ENCODE data around the gene DNAJC25. TPM values are rescaled to one million over a fixed set of nuclear protein-coding genes. Genes with fewer than 3 reads are reported as not detected.

Gene DNAJC25
- total and polyA plus RNA-seq, 2 experiments from 2014 or later, result 8.4 to 8.9 TPM

DNA sequence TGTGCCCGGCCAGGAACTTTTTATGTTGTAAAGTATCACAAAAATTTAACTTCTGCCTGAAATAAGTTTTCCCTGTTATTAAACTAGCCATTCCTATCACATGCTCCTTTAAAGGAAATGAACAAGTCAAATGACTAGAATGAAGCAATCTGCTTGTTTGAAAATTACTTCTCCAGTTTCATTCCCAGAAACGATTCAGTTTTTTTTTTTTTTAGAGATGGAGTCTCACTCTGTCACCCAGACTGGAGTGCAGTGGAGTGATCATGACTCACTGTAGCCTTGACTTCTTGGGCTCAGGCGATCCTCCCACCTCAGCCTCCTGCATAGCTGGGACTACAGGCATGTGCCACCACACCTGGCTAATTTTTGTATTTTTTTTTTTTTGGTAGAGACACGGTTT lies 16.9 kb downstream of the DNAJC25 start:
- H3K4me1 Mint-ChIP-seq, result no peaks in the 10 kb centered on the region
- ATAC-seq (no peak), DNase-seq (ENCODE audit: low spot score) (no peak)
- Histone ChIP-seq H3F3A (replicated peaks; ENCODE audit: low read depth) (no peaks in the 10 kb centered on the region), H4K20me1 (replicated peaks; ENCODE audit: insufficient read depth) (no peaks in the 10 kb centered on the region), H3K9me2 (ENCODE audit: insufficient read depth) (no peaks in the 10 kb centered on the region), H3K4me2 (no peak overlapping the region), H3K36me3 (ENCODE audit: insufficient read depth) (peaks cover 5% of the 10 kb centered on the region), H3K79me2 (replicated peaks; ENCODE audit: insufficient read depth) (0 out of 2 replicates have a peak, but pooled peaks cover 8% of the 10 kb centered on the region), H3K27me3 (ENCODE audit: insufficient read depth) (no peaks in the 10 kb centered on the region), H2AFZ (no peak overlapping the region), H3K4me1 (ENCODE audit: insufficient read depth) (no peaks in the 10 kb centered on the region), H3K4me3 (no peak overlapping the region), H3K27ac (ENCODE audit: low read depth) (no peak overlapping the region)
- H3K9me3 Mint-ChIP-seq, result no peaks in the 10 kb centered on the region
- no peak overlapping the region for H3K27ac Mint-ChIP-seq
- peaks cover 2% of the 10 kb centered on the region for H3K27me3 Mint-ChIP-seq (ENCODE audit: insufficient read depth, low read depth, poor library complexity)
- peaks cover 34% of the 10 kb centered on the region; the same call in 2 of the 3 replicates for H3K36me3 Mint-ChIP-seq (ENCODE audit: low read depth)
- no peak overlapping the region for H3K4me3 Mint-ChIP-seq
- no peak for TF ChIP-seq EZH2 (IDR thresholded peaks at IDR 0.05; ENCODE audit: low read depth, unreplicated experiment)
- TF ChIP-seq ZNF114 (CRISPR knock-in tag; IDR thresholded peaks at IDR 0.05), result no peak
- TF ChIP-seq ZNF331 (CRISPR knock-in tag; IDR thresholded peaks at IDR 0.05; ENCODE audit: low read depth), result no peak
- TF ChIP-seq STAT1 (IDR thresholded peaks at IDR 0.05; ENCODE audit: unreplicated experiment), result no peak
- no peak for TF ChIP-seq ZNF462 (CRISPR knock-in tag; IDR thresholded peaks at IDR 0.05)
- TF ChIP-seq NANOG (IDR thresholded peaks at IDR 0.05; ENCODE audit: borderline replicate concordance), result no peak
- TF ChIP-seq EZH2phosphoT487 (IDR thresholded peaks at IDR 0.05; ENCODE audit: unreplicated experiment), result no peak
- TF ChIP-seq, protein P1, sequence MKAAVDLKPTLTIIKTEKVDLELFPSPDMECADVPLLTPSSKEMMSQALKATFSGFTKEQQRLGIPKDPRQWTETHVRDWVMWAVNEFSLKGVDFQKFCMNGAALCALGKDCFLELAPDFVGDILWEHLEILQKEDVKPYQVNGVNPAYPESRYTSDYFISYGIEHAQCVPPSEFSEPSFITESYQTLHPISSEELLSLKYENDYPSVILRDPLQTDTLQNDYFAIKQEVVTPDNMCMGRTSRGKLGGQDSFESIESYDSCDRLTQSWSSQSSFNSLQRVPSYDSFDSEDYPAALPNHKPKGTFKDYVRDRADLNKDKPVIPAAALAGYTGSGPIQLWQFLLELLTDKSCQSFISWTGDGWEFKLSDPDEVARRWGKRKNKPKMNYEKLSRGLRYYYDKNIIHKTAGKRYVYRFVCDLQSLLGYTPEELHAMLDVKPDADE (IDR thresholded peaks at IDR 0.05), result no peak
- no peak for TF ChIP-seq JUNB (IDR thresholded peaks at IDR 0.05; ENCODE audit: unreplicated experiment)
- TF ChIP-seq CTCF (conservative IDR thresholded peaks at IDR 0.05; ENCODE audit: low read depth in 2 of 2), result no peak
- no peak for TF ChIP-seq REST (IDR thresholded peaks at IDR 0.05; ENCODE audit: unreplicated experiment)
- no peak for TF ChIP-seq POLR2AphosphoS5 (IDR thresholded peaks at IDR 0.05; ENCODE audit: low read depth)
- TF ChIP-seq CREB1 (CRISPR knock-in tag; IDR thresholded peaks at IDR 0.05; ENCODE audit: low read depth), result no peak

All from GM23338 (cell line).